ENCODE measurements around the gene COMTD1.

- TF ChIP-seq POLR2AphosphoS5 (IDR thresholded peaks at IDR 0.05) (no peak), CTCF (IDR thresholded peaks at IDR 0.05 in 8 of 11, conservative IDR thresholded peaks at IDR 0.05 in 3 of 11) (no peak)
Observed at GRCh38 chr10:75253281-75254220, 17.8 kb upstream of the COMTD1 start.

All from spleen (tissue), 7 donors.